H1 (cell line): ENCODE results near the gene WSCD1. TPM values are rescaled to one million over a fixed set of nuclear protein-coding genes. Genes with fewer than 3 reads are reported as not detected.
A peak's percentile ranks its signal among the peaks of the same experiment; 100 is the strongest.

ENCODE experiments used
- CTCF ChIA-PET: fragments of 300-600 bp; sonication (Branson Sonifier 250); formaldehyde crosslinking; loops from one replicate; lab custom pipeline; 2021; ENCODE audit not compliant: partially characterized antibody; lab: Charles Lee
- POLR2A ChIA-PET: fragments of 300-600 bp; sonication (Branson Sonifier 250); formaldehyde crosslinking; loops from one replicate; lab custom pipeline; 2021; ENCODE audit warnings: inconsistent platforms; ENCODE audit not compliant: partially characterized antibody; lab: Charles Lee
- DNase-seq, 2 experiments: peaks; one replicate each; pipeline versions ENCODE4 v3.0.0 to v3.0.0-alpha.2; 2010 to 2022; ENCODE audit warnings: low spot score in 2 of 2, low read depth in 1 of 2, mixed read lengths in 1 of 2
- FAIRE-seq: peaks from 2 replicates; lab custom pipeline; 2011; peaks lifted over from hg19 to GRCh38; lab: Jason Lieb, UNC
- H2AFZ ChIP-seq: 2 replicates; pipeline ENCODE4 v1.8.1; 2012; ENCODE audit warnings: low read length, inconsistent platforms
- H2AK5ac ChIP-seq: 2 replicates; pipeline ENCODE4 v1.6.1; 2013; ENCODE audit warnings: low read depth, low read length
- H2BK120ac ChIP-seq: replicated peaks from 2 replicates; pipeline ENCODE3; 2013; ENCODE audit warnings: low read depth, low read length, inconsistent platforms
- H2BK12ac ChIP-seq: 2 replicates; pipeline ENCODE4 v1.6.1; 2013; ENCODE audit warnings: low read depth, low read length
- H2BK15ac ChIP-seq: 2 replicates; pipeline ENCODE4 v1.6.1; 2013; ENCODE audit warnings: low read length
- H2BK20ac ChIP-seq: 2 replicates; pipeline ENCODE4 v1.6.1; 2013; ENCODE audit warnings: low read length
- H2BK5ac ChIP-seq: 2 replicates; pipeline ENCODE4 v1.6.1; 2013; ENCODE audit warnings: low read depth, low read length
- H3K14ac ChIP-seq: 2 replicates; pipeline ENCODE4 v1.6.1; 2013; ENCODE audit warnings: inconsistent platforms; ENCODE audit not compliant: insufficient read length
- H3K18ac ChIP-seq: 2 replicates; pipeline ENCODE4 v1.6.1; 2013; ENCODE audit warnings: low read length; ENCODE audit errors: extremely low read depth
- H3K23ac ChIP-seq: 2 replicates; pipeline ENCODE4 v1.6.1; 2013; ENCODE audit warnings: inconsistent platforms; ENCODE audit not compliant: insufficient read length
- H3K23me2 ChIP-seq: 2 replicates; pipeline ENCODE4 v1.6.1; 2013; ENCODE audit warnings: low read depth, low read length
- H3K27ac ChIP-seq: 2 replicates; pipeline ENCODE4 v1.6.1; 2011; ENCODE audit warnings: low read depth, low read length, inconsistent platforms
- H3K27me3 ChIP-seq, 4 experiments: replicated peaks in 1 of 4; 1 replicate in 1 of 4; 2 replicates in 3 of 4; pipeline versions ENCODE4 v1.6.1 to v1.8.1; 2011 to 2013; ENCODE audit warnings: low read length in 3 of 4, mild to moderate bottlenecking in 3 of 4, inconsistent platforms in 2 of 4, mixed read lengths in 2 of 4, moderate library complexity in 1 of 4; ENCODE audit not compliant: control insufficient read depth in 3 of 4, insufficient read depth in 3 of 4; ENCODE audit errors: extremely low read depth in 1 of 4
- H3K36me3 ChIP-seq, 4 experiments: 2 replicates each; pipeline versions ENCODE4 v1.6.1 to v1.8.1; 2011 to 2013; ENCODE audit warnings: mild to moderate bottlenecking in 4 of 4, low read length in 3 of 4, moderate library complexity in 2 of 4, control low read depth in 1 of 4, inconsistent platforms in 1 of 4; ENCODE audit not compliant: insufficient read depth in 4 of 4, control insufficient read depth in 2 of 4
- H3K4ac ChIP-seq: replicated peaks from 2 replicates; pipeline ENCODE3; 2013; ENCODE audit warnings: low read length, low read depth, mixed read lengths, inconsistent platforms; ENCODE audit not compliant: insufficient read length
- H3K4me1 ChIP-seq, 4 experiments: replicated peaks in 1 of 4; 1 replicate in 1 of 4; 2 replicates in 3 of 4; pipeline versions ENCODE4 v1.6.1 to v1.8.1; 2011 to 2013; ENCODE audit warnings: low read length in 3 of 4, inconsistent platforms in 2 of 4, mixed read lengths in 1 of 4; ENCODE audit not compliant: insufficient read depth in 4 of 4, control insufficient read depth in 3 of 4
- H3K4me2 ChIP-seq, 2 experiments: 2 replicates each; pipeline versions ENCODE4 v1.6.1 to v1.8.1; 2011 to 2013; ENCODE audit warnings: low read depth in 2 of 2, low read length in 2 of 2, control low read depth in 1 of 2, inconsistent platforms in 1 of 2, mild to moderate bottlenecking in 1 of 2; ENCODE audit not compliant: insufficient read depth in 1 of 2
- H3K4me3 ChIP-seq, 4 experiments: fragments of 200-600, 300-600 bp in 1 of 4; sonication (generic), shearing (Covaris generic), sonication (Bioruptor Twin) in 1 of 4; 2 replicates each; pipeline versions ENCODE4 v1.5.1 to v1.8.1; 2011 to 2016; ENCODE audit warnings: low read length in 4 of 4, low read depth in 3 of 4, control low read depth in 2 of 4, inconsistent platforms in 2 of 4, mild to moderate bottlenecking in 2 of 4, mixed read lengths in 1 of 4, moderate library complexity in 1 of 4; ENCODE audit not compliant: insufficient read depth in 2 of 4; ENCODE audit errors: extremely low read depth in 1 of 4
- H3K56ac ChIP-seq: replicated peaks from 2 replicates; pipeline ENCODE3; 2013; ENCODE audit warnings: low read depth, mild to moderate bottlenecking, mixed read lengths, low read length, inconsistent platforms; ENCODE audit not compliant: insufficient read length
- H3K79me1 ChIP-seq: 2 replicates; pipeline ENCODE4 v1.6.1; 2013; ENCODE audit warnings: low read depth, low read length, control low read depth
- H3K79me2 ChIP-seq, 2 experiments: 2 replicates each; pipeline versions ENCODE4 v1.6.1 to v1.8.1; 2012 to 2013; ENCODE audit warnings: low read length in 2 of 2, mild to moderate bottlenecking in 2 of 2, inconsistent platforms in 1 of 2; ENCODE audit not compliant: insufficient read depth in 2 of 2, control insufficient read depth in 1 of 2
- H3K9ac ChIP-seq, 4 experiments: replicated peaks in 1 of 4; 1 replicate in 1 of 4; 2 replicates in 3 of 4; pipeline versions ENCODE4 v1.6.1 to v1.8.1; 2011 to 2013; ENCODE audit warnings: low read depth in 3 of 4, low read length in 3 of 4, control low read depth in 2 of 4, mild to moderate bottlenecking in 2 of 4, moderate library complexity in 2 of 4, inconsistent platforms in 1 of 4; ENCODE audit errors: extremely low read depth in 1 of 4
- H3K9me3 ChIP-seq, 2 experiments: 2 replicates each; pipeline versions ENCODE4 v1.6.1 to v1.8.1; 2012 to 2013; ENCODE audit warnings: mild to moderate bottlenecking in 2 of 2, moderate library complexity in 2 of 2, control low read depth in 1 of 2, inconsistent platforms in 1 of 2, low read depth in 1 of 2, low read length in 1 of 2, mixed read lengths in 1 of 2; ENCODE audit not compliant: insufficient read depth in 2 of 2
- H4K20me1 ChIP-seq, 2 experiments: replicated peaks in 1 of 2; 2 replicates each; pipeline versions ENCODE3 to v1.8.1; 2011 to 2013; ENCODE audit warnings: inconsistent platforms in 2 of 2, low read length in 2 of 2, mild to moderate bottlenecking in 1 of 2; ENCODE audit not compliant: insufficient read depth in 2 of 2, control insufficient read depth in 1 of 2
- H4K5ac ChIP-seq: 2 replicates; pipeline ENCODE4 v1.6.1; 2013; ENCODE audit warnings: low read length, low read depth, mixed read lengths, inconsistent platforms; ENCODE audit not compliant: insufficient read length
- H4K8ac ChIP-seq: 2 replicates; pipeline ENCODE4 v1.8.0; 2013; ENCODE audit warnings: mild to moderate bottlenecking, moderate library complexity, low read length, inconsistent platforms; ENCODE audit not compliant: insufficient read depth; ENCODE audit errors: extremely low read depth
- H4K91ac ChIP-seq: replicated peaks from 2 replicates; pipeline ENCODE3; 2013; ENCODE audit warnings: low read length, mixed read lengths, inconsistent platforms; ENCODE audit not compliant: insufficient read length
- CTCF ChIP-seq, 3 experiments: IDR thresholded peaks; 1 replicate in 2 of 3; 2 replicates in 1 of 3; pipeline versions ENCODE4 v1.5.1 to v1.6.1; 2011; ENCODE audit warnings: low read length in 3 of 3, mild to moderate bottlenecking in 3 of 3, inconsistent platforms in 2 of 3, low read depth in 1 of 3, moderate library complexity in 1 of 3; ENCODE audit not compliant: insufficient read depth in 1 of 3; ENCODE audit errors: control extremely low read depth in 1 of 3
- EZH2 ChIP-seq: fragments of 200-600 bp; sonication (generic); IDR thresholded peaks from 2 replicates; pipeline ENCODE4 v1.7.1; 2012; ENCODE audit warnings: low read depth, mild to moderate bottlenecking, moderate library complexity, low read length, inconsistent platforms; ENCODE audit not compliant: severe bottlenecking
- RBBP5 ChIP-seq: IDR thresholded peaks from 2 replicates; pipeline ENCODE4 v1.7.1; 2012; ENCODE audit warnings: low read depth, mild to moderate bottlenecking, inconsistent platforms, low read length, moderate library complexity, borderline replicate concordance
- RFX5 ChIP-seq: IDR thresholded peaks from 2 replicates; pipeline ENCODE4 v1.6.1; 2011; ENCODE audit warnings: low read depth, low read length, improper control_type of control experiment, borderline replicate concordance
- WGBS, 2 experiments: shearing (Covaris generic) in 1 of 2; methylation state at CpG; one replicate each; pipeline versions ENCODE4 v1.1.6 to v1.1.7; 2013 to 2015; ENCODE audit warnings: low lambda C conversion rate in 2 of 2, mixed read lengths in 2 of 2, inconsistent platforms in 1 of 2, low coverage in 1 of 2, missing lambda C conversion rate in 1 of 2; ENCODE audit not compliant: insufficient replicate concordance in 2 of 2, insufficient coverage in 1 of 2, insufficient read length in 1 of 2; ENCODE audit errors: extremely low coverage in 1 of 2, missing lambda C conversion rate in 1 of 2; 5-methylcytosine and 5-hydroxymethylcytosine counted together
- polyA plus RNA-seq, 7 experiments: library from polyadenylated mRNA; depleted of rRNA in 3 of 7; stranded (reverse) in 5 of 7; unstranded in 2 of 7; fragments of >200 nt in 5 of 7; fragments of 200-250 nt in 2 of 7; gene quantifications; 1 replicate in 5 of 7; 2 replicates in 1 of 7; 4 replicates in 1 of 7; pipeline versions ENCODE4 v1.2.1 to v1.2.3, GENCODE V29; 2011 to 2013; ENCODE audit warnings: missing spikeins in 2 of 7, mixed read lengths in 2 of 7
- total RNA-seq: library from RNA; stranded (reverse); fragmentation: NEBNext Ultra II Directional; extraction: Animal tissue kit (Norgen Biotek cat#: 25700); gene quantifications from 2 replicates; pipeline ENCODE4 v1.2.1, GENCODE V29; 2021

The WSCD1 gene
- total and polyA plus RNA-seq, 2 of the 8 experiments (the other 6 are each of a cell fraction or from before 2014, with no cell fraction given) = 21.9 to 39.0 TPM

DNA sequence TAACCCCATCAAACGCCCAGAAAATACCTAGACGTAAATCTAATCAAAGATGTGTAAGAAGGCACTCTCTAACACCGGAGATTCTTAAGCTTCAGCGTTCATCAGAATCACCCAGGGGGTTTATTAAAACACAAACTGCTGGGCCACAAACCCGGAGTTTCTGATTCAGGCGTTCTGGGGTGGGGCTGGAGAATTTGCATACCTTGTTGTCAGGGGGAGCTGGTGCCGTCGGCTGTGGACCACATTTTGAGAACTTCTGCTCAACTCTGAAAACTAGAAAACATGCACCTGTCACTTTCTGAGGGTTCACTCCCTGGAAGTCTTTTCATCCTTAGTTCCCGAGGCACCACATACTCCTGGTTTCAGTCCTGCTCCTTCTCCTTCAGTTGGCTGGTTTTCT lies 48.6 kb upstream of the WSCD1 start:
- Histone ChIP-seq H3K79me2 (no peaks in the 10 kb centered on the region), H4K8ac (no peak overlapping the region), H3K27ac (no peak overlapping the region), H3K4ac (no peak overlapping the region), H3K36me3 (no peaks in the 10 kb centered on the region), H2BK15ac (no peak overlapping the region), H4K5ac (no peak overlapping the region), H3K14ac (no peak overlapping the region), H3K23ac (no peak overlapping the region), H4K91ac (no peak overlapping the region), H3K56ac (no peak overlapping the region), H2BK12ac (0 out of 2 replicates have a peak overlapping the region, but pooled peaks have one; percentile 9), H3K27me3 (peaks cover 0 to 2% (median 0%) of the 10 kb centered on the region in 4 experiments; a peak in 2 of 7 replicates), H2BK120ac (no peak overlapping the region), H3K4me1 (peaks cover 0 to 4% (median 1%) of the 10 kb centered on the region in 4 experiments; a peak in 2 of 7 replicates), H3K9me3 (no peaks in the 10 kb centered on the region), H3K23me2 (no peaks in the 10 kb centered on the region), H2AFZ (no peak overlapping the region), H2BK20ac (no peak overlapping the region), H3K9ac (no peak overlapping the region), H3K4me2 (no peak overlapping the region), H2AK5ac (no peak overlapping the region), H3K4me3 (no peak overlapping the region), H4K20me1 (no peaks in the 10 kb centered on the region), H2BK5ac (no peak overlapping the region), H3K18ac (no peak overlapping the region), H3K79me1 (no peaks in the 10 kb centered on the region)
- no peak for TF ChIP-seq CTCF (IDR thresholded peaks at IDR 0.05; ENCODE audit: control extremely low read depth in 1 of 3, insufficient read depth in 1 of 3, low read depth in 1 of 3, low read length in 3 of 3)
- no peak for TF ChIP-seq RBBP5
- TF ChIP-seq RFX5 = no peak
- TF ChIP-seq EZH2 = no peak
- DNase-seq (no peak), FAIRE-seq (no peak)
- ChIA-PET CTCF (interaction anchor here (0.9 kb wide), 1 partner anchor 47 kb away, joined by 3 read pairs; no protein-coding TSS in a partner anchor), POLR2A (no interaction called here)
- 90% methylated on average over 9 of the region's 9 CpGs; no CpG with 5 or more reads in 1 of the 2 experiments for WGBS, 2 experiments
